ENCODE results near the gene DNMT3A.

DNA sequence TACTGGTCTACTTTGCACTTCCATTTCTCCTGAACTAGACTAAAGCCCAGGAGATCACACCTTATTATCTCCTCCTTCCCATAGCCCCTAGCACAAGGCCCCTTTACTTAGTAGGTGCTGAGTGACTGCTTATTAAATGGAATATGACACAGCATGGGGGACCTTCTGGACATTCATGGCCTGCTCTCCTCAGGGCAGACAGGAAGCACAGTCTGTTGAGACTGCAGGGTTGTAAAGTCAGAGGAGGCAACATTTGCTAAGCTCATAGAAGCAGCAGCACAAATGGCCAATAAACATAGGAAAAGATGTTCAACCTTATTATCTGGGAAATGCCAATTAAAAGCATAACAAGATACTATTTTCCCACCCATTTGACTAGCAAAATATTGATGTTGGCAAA, 75.3 kb downstream of the DNMT3A start:
- TF ChIP-seq, protein P1, sequence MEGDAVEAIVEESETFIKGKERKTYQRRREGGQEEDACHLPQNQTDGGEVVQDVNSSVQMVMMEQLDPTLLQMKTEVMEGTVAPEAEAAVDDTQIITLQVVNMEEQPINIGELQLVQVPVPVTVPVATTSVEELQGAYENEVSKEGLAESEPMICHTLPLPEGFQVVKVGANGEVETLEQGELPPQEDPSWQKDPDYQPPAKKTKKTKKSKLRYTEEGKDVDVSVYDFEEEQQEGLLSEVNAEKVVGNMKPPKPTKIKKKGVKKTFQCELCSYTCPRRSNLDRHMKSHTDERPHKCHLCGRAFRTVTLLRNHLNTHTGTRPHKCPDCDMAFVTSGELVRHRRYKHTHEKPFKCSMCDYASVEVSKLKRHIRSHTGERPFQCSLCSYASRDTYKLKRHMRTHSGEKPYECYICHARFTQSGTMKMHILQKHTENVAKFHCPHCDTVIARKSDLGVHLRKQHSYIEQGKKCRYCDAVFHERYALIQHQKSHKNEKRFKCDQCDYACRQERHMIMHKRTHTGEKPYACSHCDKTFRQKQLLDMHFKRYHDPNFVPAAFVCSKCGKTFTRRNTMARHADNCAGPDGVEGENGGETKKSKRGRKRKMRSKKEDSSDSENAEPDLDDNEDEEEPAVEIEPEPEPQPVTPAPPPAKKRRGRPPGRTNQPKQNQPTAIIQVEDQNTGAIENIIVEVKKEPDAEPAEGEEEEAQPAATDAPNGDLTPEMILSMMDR (IDR thresholded peaks at IDR 0.05) = no peak
- TF ChIP-seq POLR2A (IDR thresholded peaks at IDR 0.05) = no peak

Data from testis (tissue), 2 donors.